OCI-LY7 (cell line): Measurements from ENCODE around the gene C10orf62. TPM values are rescaled to one million over a fixed set of nuclear protein-coding genes. Genes with fewer than 3 reads are reported as not detected.

Experiments
- BruUV-seq: library from RNA; stranded (reverse); fragments of 400-500 nt; replicated peaks from 2 replicates; lab custom pipeline; 2021; lab: Mats Ljungman, UMichigan
- CTCF ChIA-PET: fragments of 300-600 bp; sonication (Branson Sonifier 250); formaldehyde crosslinking; loops from one replicate; lab custom pipeline; 2022; ENCODE audit warnings: antibody characterized with exemption; ENCODE audit not compliant: unreplicated experiment; lab: Charles Lee
- POLR2A ChIA-PET: fragments of 300-600 bp; sonication (Branson Sonifier 250); formaldehyde crosslinking; loops from one replicate; lab custom pipeline; 2022; ENCODE audit warnings: antibody characterized with exemption; lab: Charles Lee
- DNase-seq: peaks from one replicate; pipeline ENCODE4 v3.0.0-alpha.2; 2015; ENCODE audit warnings: low spot score
- H2AFZ ChIP-seq: fragments of 200-600 bp; sonication (generic), shearing (Covaris generic); 2 replicates; pipeline ENCODE4 v1.6.1; 2014; ENCODE audit warnings: mild to moderate bottlenecking, antibody characterized with exemption, low read length, moderate library complexity
- H3K27ac ChIP-seq: fragments of 200-600 bp; sonication (generic); 2 replicates; pipeline ENCODE4 v1.5.1; 2014; ENCODE audit warnings: mixed run types, low read depth, mild to moderate bottlenecking, moderate library complexity, low read length, inconsistent platforms; ENCODE audit not compliant: poor library complexity, severe bottlenecking
- H3K36me3 ChIP-seq: fragments of 200-600 bp; sonication (generic); 2 replicates; pipeline ENCODE4 v1.6.1; 2014; ENCODE audit warnings: mild to moderate bottlenecking, antibody characterized with exemption, low read length, moderate library complexity, mixed read lengths; ENCODE audit not compliant: insufficient read depth
- H3K4me1 ChIP-seq: fragments of 200-600 bp; sonication (generic); 2 replicates; pipeline ENCODE4 v1.5.1; 2014; ENCODE audit warnings: mild to moderate bottlenecking, low read length; ENCODE audit not compliant: insufficient read depth, poor library complexity, severe bottlenecking
- H3K4me2 ChIP-seq: fragments of 200-600 bp; sonication (generic); 2 replicates; pipeline ENCODE4 v1.6.1; 2014; ENCODE audit warnings: mild to moderate bottlenecking, low read length
- H3K4me3 ChIP-seq: fragments of 200-600 bp; sonication (generic); 2 replicates; pipeline ENCODE4 v1.5.1; 2014; ENCODE audit warnings: mild to moderate bottlenecking, low read depth, low read length; ENCODE audit not compliant: poor library complexity, severe bottlenecking
- H3K79me2 ChIP-seq: fragments of 200-600 bp; sonication (generic); 2 replicates; pipeline ENCODE4 v1.6.1; 2016; ENCODE audit warnings: low read depth, mild to moderate bottlenecking, low read length, moderate library complexity, mixed read lengths; ENCODE audit not compliant: insufficient read depth
- H3K9me2 ChIP-seq: fragments of 200-600 bp; sonication (generic); 2 replicates; pipeline ENCODE4 v1.6.1; 2016; ENCODE audit warnings: mild to moderate bottlenecking, low read length, mixed read lengths; ENCODE audit not compliant: insufficient read depth
- H3K9me3 ChIP-seq: fragments of 200-600 bp; sonication (generic); 2 replicates; pipeline ENCODE4 v1.6.1; 2014; ENCODE audit warnings: mild to moderate bottlenecking, mixed run types, low read length, mixed read lengths
- H4K20me1 ChIP-seq: fragments of 200-600 bp; sonication (generic); 2 replicates; pipeline ENCODE4 v1.6.1; 2014; ENCODE audit warnings: mild to moderate bottlenecking, antibody characterized with exemption, low read length, moderate library complexity, mixed read lengths; ENCODE audit not compliant: insufficient read depth
- CTCF ChIP-seq: fragments of 200-600 bp; sonication (generic); conservative IDR thresholded peaks from 2 replicates; pipeline ENCODE4 v1.5.1; 2014; ENCODE audit warnings: mild to moderate bottlenecking, antibody characterized with exemption, low read length, moderate library complexity, mixed read lengths
- EZH2phosphoT487 ChIP-seq: fragments of 200-600 bp; sonication (generic); IDR thresholded peaks from 2 replicates; pipeline ENCODE4 v1.6.1; 2018; ENCODE audit warnings: low read depth, borderline replicate concordance, mild to moderate bottlenecking, mixed run types, antibody characterized with exemption, low read length, moderate library complexity, mixed read lengths
- intact Hi-C: fragments of 100-400 bp; cut with micrococcal nuclease; formaldehyde crosslinking; loops from one replicate; pipeline ENCODE4 v1.10.0; 2022; ENCODE audit not compliant: unreplicated experiment
- total RNA-seq, 2 experiments: library from RNA; depleted of rRNA in 1 of 2; stranded (reverse); fragments of >200 nt in 1 of 2; shearing (Covaris generic) in 1 of 2; gene quantifications; 2 replicates each; pipeline ENCODE4 v1.2.3, GENCODE V29; 2014 to 2022

C10orf62 gene
- total RNA-seq, 2 experiments from 2014 or later = not detected

- intact Hi-C loops = no loop called here
- H3K9me3 ChIP-seq = no peaks in the 10 kb centered on the region
- peak within 1 kb of the TSS; percentile 100 for H3K4me3 ChIP-seq
- no peak within 1 kb of the TSS for H3K27ac ChIP-seq
- H3K36me3 ChIP-seq = peaks cover 10% of the 10 kb centered on the region
- H2AFZ ChIP-seq = peak within 1 kb of the TSS; percentile 85
- BruUV-seq = no TSS peak
- H3K4me1 ChIP-seq = peaks cover 15% of the 10 kb centered on the region
- ChIA-PET POLR2A (interaction anchor here (0.7 to 0.9 kb wide), 3 partner anchors 27 to 1369 kb away, joined by 3 to 5 read pairs (median 3); partner anchors contain the start of gene BLNK), CTCF (no interaction called here)
- peak; percentile 99 for DNase-seq
- TF ChIP-seq EZH2phosphoT487 (no peak), CTCF (no peak)
- H4K20me1 ChIP-seq = peaks cover 10% of the 10 kb centered on the region; the same call in 1 of the 2 replicates
- peak within 1 kb of the TSS; percentile 99 for H3K4me2 ChIP-seq
- no peaks in the 10 kb centered on the region for H3K9me2 ChIP-seq
- peaks cover 10% of the 10 kb centered on the region; the same call in 1 of the 2 replicates for H3K79me2 ChIP-seq
Measured at GRCh38 chr10:97640174-97640867, 50.8 kb downstream of the C10orf62 start, which contains the start of gene PI4K2A. PI4K2A (plus strand) TSS chr10:97640671; CDS start chr10:97640743, 72 bp downstream.

Other genes with a start within 250 kb of the C10orf62 start
- gene RRP12, start 188.4 kb upstream of the C10orf62 start, total RNA-seq (2014; rRNA removed; shearing (Covaris generic)) = 32.1 and 38.6 TPM in 2 replicates
- gene RRP12, start 188.4 kb upstream of the C10orf62 start, total RNA-seq (2022) = 32.7 and 39.3 TPM in 2 replicates
- gene PGAM1, start 163.5 kb upstream of the C10orf62 start, total RNA-seq (2014; rRNA removed; shearing (Covaris generic)) = 243 and 289 TPM in 2 replicates
- 286 and 467 TPM in 2 replicates for gene PGAM1, start 163.5 kb upstream of the C10orf62 start, total RNA-seq (2022)
- 46.8 and 59.6 TPM in 2 replicates for gene EXOSC1, start 143.7 kb upstream of the C10orf62 start, total RNA-seq (2014; rRNA removed; shearing (Covaris generic))
- gene EXOSC1, start 143.7 kb upstream of the C10orf62 start, total RNA-seq (2022) = 54.8 and 56.2 TPM in 2 replicates
- gene ZDHHC16, start 143.5 kb upstream of the C10orf62 start, total RNA-seq (2014; rRNA removed; shearing (Covaris generic)) = 28.7 and 31.0 TPM in 2 replicates
- 35.8 and 38.4 TPM in 2 replicates for gene ZDHHC16, start 143.5 kb upstream of the C10orf62 start, total RNA-seq (2022)
- 74.4 and 95.7 TPM in 2 replicates for gene MMS19, start 91.3 kb upstream of the C10orf62 start, total RNA-seq (2014; rRNA removed; shearing (Covaris generic))
- gene MMS19, start 91.3 kb upstream of the C10orf62 start, total RNA-seq (2022) = 74.8 and 90.3 TPM in 2 replicates
- 1.1 and 1.4 TPM in 2 replicates for gene UBTD1, start 90.8 kb upstream of the C10orf62 start, total RNA-seq (2014; rRNA removed; shearing (Covaris generic))
- gene UBTD1, start 90.8 kb upstream of the C10orf62 start, total RNA-seq (2022) = 2.0 and 2.2 TPM in 2 replicates
- not detected in 2 replicates for gene ANKRD2, start 16.9 kb upstream of the C10orf62 start, total RNA-seq (2014; rRNA removed; shearing (Covaris generic))
- not detected in 2 replicates for gene ANKRD2, start 16.9 kb upstream of the C10orf62 start, total RNA-seq (2022)
- not detected in 2 replicates for gene HOGA1, start 5.3 kb upstream of the C10orf62 start, total RNA-seq (2014; rRNA removed; shearing (Covaris generic))
- gene HOGA1, start 5.3 kb upstream of the C10orf62 start, total RNA-seq (2022) = 0.25 TPM in 1 of 2 replicates, not detected in the other
- 2.4 and 2.9 TPM in 2 replicates for gene MORN4, start 43.8 kb downstream of the C10orf62 start, total RNA-seq (2014; rRNA removed; shearing (Covaris generic))
- gene MORN4, start 43.8 kb downstream of the C10orf62 start, total RNA-seq (2022) = 5.4 TPM in 2 replicates
- 8.0 and 9.2 TPM in 2 replicates for gene PI4K2A, start 51.0 kb downstream of the C10orf62 start, total RNA-seq (2014; rRNA removed; shearing (Covaris generic))
- 11.9 and 12.7 TPM in 2 replicates for gene PI4K2A, start 51.0 kb downstream of the C10orf62 start, total RNA-seq (2022)
- gene AVPI1, start 97.5 kb downstream of the C10orf62 start, total RNA-seq (2014; rRNA removed; shearing (Covaris generic)) = 2.8 and 4.6 TPM in 2 replicates
- 2.1 and 3.2 TPM in 2 replicates for gene AVPI1, start 97.5 kb downstream of the C10orf62 start, total RNA-seq (2022)
- gene MARVELD1, start 124.0 kb downstream of the C10orf62 start, total RNA-seq (2014; rRNA removed; shearing (Covaris generic)) = not detected in 2 replicates
- gene MARVELD1, start 124.0 kb downstream of the C10orf62 start, total RNA-seq (2022) = 0.13 TPM in 1 of 2 replicates, not detected in the other
- 24.0 and 25.5 TPM in 2 replicates for gene ZFYVE27, start 147.4 kb downstream of the C10orf62 start, total RNA-seq (2014; rRNA removed; shearing (Covaris generic))
- gene ZFYVE27, start 147.4 kb downstream of the C10orf62 start, total RNA-seq (2022) = 31.8 and 33.0 TPM in 2 replicates
- gene SFRP5, start 182.3 kb downstream of the C10orf62 start, total RNA-seq (2014; rRNA removed; shearing (Covaris generic)) = not detected in 2 replicates
- gene SFRP5, start 182.3 kb downstream of the C10orf62 start, total RNA-seq (2022) = not detected in 2 replicates